Activated CD8-positive, alpha-beta memory T cell treated with anti-CD3 and anti-CD28 coated beads, Interleukin-2, amount 50 U/mL, for 4 hours (primary cell): ENCODE data around the gene IFT88.

ENCODE experiments used
- DNase-seq: peaks from one replicate; pipeline ENCODE4 v3.0.0-alpha.2; 2020

Gene IFT88

DNA sequence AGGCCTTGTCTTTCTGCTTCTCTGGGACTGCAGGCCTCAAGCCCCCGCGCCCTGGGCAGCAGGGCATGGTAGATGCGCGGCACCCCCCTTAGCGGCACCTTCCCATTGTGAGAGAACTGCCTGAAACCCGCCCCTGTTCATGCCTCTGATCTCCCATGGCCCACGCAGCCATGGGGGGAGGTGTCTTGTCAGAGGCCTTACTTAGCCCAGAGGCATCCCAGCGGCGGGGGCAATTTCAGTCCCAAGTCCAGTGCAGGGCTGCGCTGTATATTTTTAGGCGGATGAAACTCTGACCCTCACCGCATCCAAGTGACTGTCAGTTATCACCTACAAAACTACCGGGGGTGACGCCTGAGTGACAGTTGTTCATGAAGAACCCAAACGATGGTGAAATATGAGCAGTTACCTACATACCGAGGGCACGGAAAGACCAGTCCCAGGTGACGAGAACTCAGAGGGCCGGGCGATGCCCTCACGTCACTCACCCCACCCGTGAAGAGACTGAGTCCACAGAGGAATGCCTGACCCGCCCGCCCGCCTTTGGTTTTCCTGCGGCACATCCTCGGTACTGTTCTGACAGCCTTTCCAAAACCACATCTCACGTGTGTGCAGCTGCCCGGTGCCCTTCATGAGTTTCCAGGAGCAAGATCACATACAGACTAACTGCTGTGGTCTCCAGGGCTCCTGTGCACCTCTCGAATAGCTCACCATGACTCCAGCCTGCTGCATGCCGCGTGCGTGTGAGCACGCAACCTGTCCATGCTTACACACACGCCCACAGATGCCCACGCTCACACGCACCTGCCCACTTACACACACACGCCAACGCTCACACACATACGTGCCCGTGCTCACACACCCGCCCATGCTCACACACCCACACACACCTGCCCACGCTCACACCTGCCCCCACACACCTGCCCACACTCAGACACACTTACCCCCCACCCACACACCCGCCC, 150.9 kb downstream of the IFT88 start:
- DNase-seq: no peak

DNA sequence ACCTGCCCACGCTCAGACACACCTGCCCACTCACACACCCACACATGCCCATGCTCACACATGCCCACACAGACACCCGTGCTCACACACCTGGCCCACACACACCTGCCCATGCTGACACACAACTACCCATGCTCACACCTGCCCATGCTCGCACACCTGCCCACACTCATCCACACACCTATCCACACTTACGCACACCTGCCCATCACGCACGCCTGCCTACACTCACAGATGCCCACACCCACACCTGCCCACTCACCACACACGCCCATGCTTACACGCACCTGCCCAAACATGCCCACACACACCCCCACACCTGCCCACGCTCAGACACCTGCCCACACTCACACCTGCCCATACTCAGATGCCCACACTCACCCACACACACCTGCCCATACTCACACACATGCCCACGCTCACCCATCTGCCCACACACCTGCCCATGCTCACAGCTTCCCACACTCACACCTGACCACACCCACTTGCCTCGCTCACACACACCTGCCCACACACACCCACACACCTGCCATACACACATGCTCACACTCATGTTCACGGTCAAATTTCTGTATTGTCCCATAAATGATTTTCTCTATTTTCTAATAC, 152.1 kb downstream of the IFT88 start:
- DNase-seq: no peak

DNA sequence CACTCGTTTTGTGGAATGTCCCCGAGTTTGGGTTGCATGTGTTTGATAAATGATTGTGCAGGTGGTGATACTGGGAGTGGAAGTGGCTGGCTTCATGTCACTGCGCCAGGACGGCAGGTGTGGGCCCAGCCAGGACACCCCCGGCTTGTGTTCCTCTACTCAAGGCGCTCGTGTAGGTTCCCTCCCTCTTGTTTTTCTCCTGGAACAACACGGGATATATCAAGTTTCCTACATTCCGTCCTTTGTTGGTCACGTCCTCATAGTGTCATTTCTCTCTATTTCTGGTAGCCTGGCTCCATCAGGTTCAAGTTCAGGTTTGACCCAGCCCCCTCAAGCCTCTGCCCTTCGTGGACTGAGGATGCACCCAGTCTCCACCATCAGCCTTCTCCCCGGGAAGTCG, 152.8 kb downstream of the IFT88 start:
- no peak for DNase-seq

DNA sequence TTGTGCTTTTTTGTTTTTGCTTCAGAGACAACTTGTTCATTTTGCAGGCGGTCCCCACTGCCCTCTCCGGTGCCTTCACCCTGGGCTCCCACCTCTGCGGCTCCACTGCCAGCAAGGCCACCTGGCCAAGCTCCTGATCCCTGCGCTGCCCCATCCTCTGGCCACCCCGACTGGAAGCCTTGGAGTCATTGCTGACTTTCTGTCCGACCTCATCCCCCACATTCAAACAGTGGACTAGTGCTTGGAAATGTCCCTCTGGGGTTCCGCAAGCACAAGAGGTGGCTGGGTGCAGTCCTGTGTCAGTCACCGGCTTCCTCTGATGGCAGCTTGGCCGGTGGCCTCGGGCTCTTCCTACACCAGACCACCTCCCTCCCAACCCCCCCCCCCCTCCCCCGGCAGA, 153.5 kb downstream of the IFT88 start:
- no peak for DNase-seq

DNA sequence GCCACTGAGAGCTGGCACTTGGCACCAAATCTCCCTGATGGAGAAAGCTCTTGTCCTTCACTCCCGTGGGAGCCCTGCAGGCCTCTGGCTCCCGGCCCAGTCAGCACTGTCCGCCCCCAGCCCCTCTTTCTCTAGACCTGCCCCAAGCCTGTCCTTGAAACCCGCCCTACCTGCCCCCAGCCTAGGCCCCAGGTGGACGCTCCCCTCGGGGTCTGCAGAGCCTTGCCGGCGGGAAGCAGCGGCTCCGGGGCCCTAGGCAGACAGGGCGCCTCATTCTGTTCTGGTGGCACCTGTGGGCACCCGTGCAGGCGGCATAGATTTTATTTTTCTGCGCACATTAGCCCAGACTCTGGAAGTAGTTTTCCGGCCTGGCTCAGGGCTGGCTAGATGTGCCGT, 154.1 kb downstream of the IFT88 start:
- DNase-seq: no peak

DNA sequence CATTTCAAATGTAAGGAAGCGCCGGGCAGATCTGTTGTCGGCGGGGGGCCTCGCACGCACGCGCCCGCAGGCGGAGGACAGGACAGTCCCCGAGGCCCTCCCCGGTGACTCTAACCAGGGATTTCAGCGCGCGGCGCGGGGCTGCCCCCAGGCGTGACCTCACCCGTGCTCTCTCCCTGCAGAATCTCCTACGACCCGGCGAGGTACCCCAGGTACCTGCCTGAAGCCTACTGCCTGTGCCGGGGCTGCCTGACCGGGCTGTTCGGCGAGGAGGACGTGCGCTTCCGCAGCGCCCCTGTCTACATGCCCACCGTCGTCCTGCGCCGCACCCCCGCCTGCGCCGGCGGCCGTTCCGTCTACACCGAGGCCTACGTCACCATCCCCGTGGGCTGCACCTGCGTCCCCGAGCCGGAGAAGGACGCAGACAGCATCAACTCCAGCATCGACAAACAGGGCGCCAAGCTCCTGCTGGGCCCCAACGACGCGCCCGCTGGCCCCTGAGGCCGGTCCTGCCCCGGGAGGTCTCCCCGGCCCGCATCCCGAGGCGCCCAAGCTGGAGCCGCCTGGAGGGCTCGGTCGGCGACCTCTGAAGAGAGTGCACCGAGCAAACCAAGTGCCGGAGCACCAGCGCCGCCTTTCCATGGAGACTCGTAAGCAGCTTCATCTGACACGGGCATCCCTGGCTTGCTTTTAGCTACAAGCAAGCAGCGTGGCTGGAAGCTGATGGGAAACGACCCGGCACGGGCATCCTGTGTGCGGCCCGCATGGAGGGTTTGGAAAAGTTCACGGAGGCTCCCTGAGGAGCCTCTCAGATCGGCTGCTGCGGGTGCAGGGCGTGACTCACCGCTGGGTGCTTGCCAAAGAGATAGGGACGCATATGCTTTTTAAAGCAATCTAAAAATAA, 154.7 kb downstream of the IFT88 start:
- no peak for DNase-seq

DNA sequence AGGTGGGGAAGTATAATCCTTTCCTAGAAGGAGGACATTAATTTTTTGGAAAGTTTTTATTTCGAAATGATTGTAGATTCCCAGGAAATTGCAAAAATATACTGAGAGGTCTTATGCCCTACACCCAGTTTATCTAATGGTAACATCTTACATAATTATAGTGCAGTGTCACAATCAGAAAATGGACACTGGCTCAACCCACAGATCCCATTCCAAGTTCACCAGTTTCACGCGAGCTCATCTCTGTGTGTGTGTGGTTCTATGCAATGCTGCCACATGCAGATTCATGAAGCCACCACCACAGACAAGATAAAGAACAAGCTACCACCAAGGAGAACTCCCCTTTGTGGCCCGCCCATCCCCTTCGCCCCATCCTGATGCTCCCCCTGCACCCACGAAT, 160.9 kb downstream of the IFT88 start:
- DNase-seq: no peak

DNA sequence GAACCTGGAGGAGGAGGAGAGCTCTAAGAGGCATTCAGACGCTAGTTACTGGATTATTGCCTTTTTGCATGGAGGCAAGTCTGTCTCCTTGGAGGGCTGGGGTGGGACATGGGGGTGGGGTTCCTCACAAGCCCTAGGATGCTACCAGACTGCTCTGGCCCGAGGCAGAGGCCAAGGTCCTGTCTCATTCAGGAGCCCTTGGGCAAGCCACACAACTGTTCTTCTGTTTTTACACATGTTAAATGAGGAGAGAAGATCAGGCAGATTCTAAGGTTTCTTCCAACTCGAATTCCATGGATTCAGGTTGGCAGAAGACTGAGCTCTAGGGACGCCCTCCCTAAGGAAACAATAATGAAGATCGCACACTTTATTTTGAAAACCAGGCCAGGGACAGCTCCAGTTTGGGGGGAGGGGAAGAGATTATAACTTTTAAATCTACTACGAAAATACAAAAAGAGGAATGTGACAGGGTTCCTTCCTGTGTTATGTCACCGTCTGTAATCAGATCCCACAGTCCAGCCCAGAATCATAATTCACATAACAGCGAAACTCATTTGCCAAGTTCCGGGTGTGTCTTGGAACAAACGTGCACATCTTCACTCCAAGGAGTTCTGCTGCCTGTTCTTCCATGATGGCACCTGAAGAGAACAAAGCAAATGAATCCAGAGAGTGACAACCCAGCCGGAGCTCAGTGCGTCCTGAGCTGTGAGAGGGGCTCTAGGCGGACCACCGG, 161.8 kb downstream of the IFT88 start:
- no peak for DNase-seq

DNA sequence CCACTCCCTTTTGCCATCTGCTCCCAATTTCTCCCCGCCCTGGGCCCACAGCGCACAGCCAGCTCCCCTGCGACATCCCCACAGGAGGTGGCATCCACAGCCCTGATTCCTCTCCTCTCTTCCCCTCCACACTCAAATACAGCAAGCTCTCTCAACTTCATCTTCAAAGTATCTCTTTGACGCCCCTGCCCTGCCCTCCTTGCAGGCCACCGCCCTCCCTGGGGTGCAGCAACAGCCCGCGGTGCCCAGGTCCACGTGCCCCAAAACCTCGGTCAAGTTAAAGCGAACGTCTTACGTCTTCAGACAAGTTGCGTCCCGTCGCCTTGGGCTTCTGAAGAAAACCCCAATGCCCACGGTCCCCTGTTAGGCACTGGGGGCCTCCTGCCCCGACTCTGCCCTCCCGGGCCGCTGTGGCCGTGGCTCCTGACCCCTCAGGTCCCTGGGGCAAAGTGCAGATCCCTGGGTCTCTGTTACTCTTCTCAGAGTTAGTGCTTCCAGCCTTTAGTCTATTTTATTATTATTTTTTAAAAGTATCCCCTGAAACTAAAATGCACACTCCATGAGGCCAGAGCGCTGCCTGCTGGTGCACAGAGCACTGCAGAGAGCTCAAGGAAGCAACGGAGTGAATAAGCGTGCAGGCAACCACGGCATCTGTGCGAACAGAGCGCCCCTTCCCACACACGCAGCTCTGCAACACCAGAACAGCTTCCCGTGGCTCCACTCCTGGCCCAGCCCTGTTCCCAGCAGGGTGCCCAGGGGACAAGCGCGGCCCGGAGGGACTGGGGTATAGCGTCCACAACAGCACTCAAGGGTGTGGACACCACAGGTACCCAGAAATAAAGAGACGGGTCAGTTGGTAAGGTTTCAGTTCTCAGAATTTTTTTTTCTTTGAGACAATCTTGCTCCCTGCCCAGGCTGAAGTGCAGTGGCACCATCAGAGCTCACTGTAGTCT, 163.0 kb downstream of the IFT88 start:
- no peak for DNase-seq

DNA sequence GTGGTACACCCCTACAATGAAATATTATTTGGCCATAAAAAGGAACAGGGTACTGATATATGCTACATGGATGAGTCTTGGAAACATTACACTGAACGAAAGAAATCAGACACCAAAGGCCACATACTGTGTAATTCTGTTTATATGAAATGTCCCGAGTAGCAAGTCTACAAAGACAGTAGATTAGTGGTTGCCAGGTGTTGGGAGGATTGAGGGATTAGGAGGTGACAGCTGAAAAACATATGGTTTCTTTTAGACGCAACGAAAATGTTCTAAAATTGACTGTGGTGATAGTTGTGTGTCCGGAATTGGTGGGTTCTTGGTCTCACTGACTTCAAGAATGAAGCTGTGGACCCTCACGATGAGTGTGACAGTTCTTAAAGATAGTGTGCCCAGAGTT, 171.7 kb downstream of the IFT88 start:
- DNase-seq: no peak

DNA sequence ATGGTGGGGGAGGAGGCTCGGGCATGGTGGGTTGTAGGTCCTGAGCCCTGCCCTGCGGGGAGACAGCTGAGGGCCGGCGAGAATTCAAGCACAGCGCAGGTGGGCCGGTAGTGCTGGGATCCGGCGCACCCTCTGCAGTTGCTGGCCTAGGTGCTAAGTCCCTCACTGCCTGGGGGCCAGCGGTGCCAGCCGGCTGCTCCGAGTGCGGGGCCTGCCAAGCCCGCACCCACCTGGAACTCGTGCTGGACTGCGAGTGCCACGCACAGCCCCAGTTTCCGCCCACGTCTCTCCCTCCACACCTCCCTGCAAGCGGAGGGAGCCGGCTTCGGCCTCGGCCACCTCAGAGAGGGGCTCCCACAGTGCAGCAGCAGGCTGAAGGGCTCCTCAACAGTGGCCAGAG, 173.1 kb downstream of the IFT88 start:
- no peak for DNase-seq
